ENCODE measurements around the gene SYNE1. TPM values are rescaled to one million over a fixed set of nuclear protein-coding genes. Genes with fewer than 3 reads are reported as not detected.

The SYNE1 gene
- total RNA-seq, 2 donors from 2014 or later = 26.0 to 46.7 TPM

GRCh38 chr6:152463164-152463563 is 174.0 kb downstream of the SYNE1 start:
- no peaks in the 10 kb centered on the region for H3K4me1 Mint-ChIP-seq
- peaks cover 26% of the 10 kb centered on the region for H3K27me3 Mint-ChIP-seq
- no peak for ATAC-seq (replicated peaks)
- no peak overlapping the region for H3K27ac Mint-ChIP-seq
- H3K4me3 Mint-ChIP-seq = no peak overlapping the region
- H3K9me3 Mint-ChIP-seq = no peaks in the 10 kb centered on the region
- no peaks in the 10 kb centered on the region for H3K36me3 Mint-ChIP-seq (ENCODE audit: low read depth)

- Mint-ChIP-seq H3K9me3 (no peaks in the 10 kb centered on the region), H3K27ac (no peak overlapping the region), H3K4me3 (no peak overlapping the region), H3K4me1 (no peaks in the 10 kb centered on the region), H3K27me3 (peaks cover 26% of the 10 kb centered on the region), H3K36me3 (ENCODE audit: low read depth) (no peaks in the 10 kb centered on the region)
- no peak for ATAC-seq (replicated peaks)
Measured at GRCh38 chr6:152462716-152463115, 174.4 kb downstream of the SYNE1 start.

- Mint-ChIP-seq H3K27me3 (peaks cover 32% of the 10 kb centered on the region), H3K4me1 (no peaks in the 10 kb centered on the region), H3K4me3 (no peak overlapping the region), H3K27ac (no peak overlapping the region), H3K9me3 (no peaks in the 10 kb centered on the region), H3K36me3 (ENCODE audit: low read depth) (no peaks in the 10 kb centered on the region)
- ATAC-seq (replicated peaks) = no peak
Measured at GRCh38 chr6:152461556-152461955, 175.6 kb downstream of the SYNE1 start.

GRCh38 chr6:152458648-152459644 is 178.2 kb downstream of the SYNE1 start:
- no peak for ATAC-seq (replicated peaks)
- Mint-ChIP-seq H3K36me3 (ENCODE audit: low read depth) (no peaks in the 10 kb centered on the region), H3K4me1 (no peaks in the 10 kb centered on the region), H3K27ac (no peak overlapping the region), H3K27me3 (peaks cover 24% of the 10 kb centered on the region), H3K9me3 (no peaks in the 10 kb centered on the region), H3K4me3 (no peak overlapping the region)

- H3K36me3 Mint-ChIP-seq (ENCODE audit: low read depth) = no peaks in the 10 kb centered on the region
- ATAC-seq (replicated peaks) = no peak
- H3K4me3 Mint-ChIP-seq = no peak overlapping the region
- no peak overlapping the region for H3K27ac Mint-ChIP-seq
- H3K27me3 Mint-ChIP-seq = peaks cover 20% of the 10 kb centered on the region
- H3K4me1 Mint-ChIP-seq = no peaks in the 10 kb centered on the region
- H3K9me3 Mint-ChIP-seq = no peaks in the 10 kb centered on the region
Measured at GRCh38 chr6:152457949-152458624, 179.1 kb downstream of the SYNE1 start.

- Mint-ChIP-seq H3K4me3 (no peak overlapping the region), H3K36me3 (ENCODE audit: low read depth) (no peaks in the 10 kb centered on the region), H3K27ac (no peak overlapping the region), H3K4me1 (no peaks in the 10 kb centered on the region), H3K27me3 (peaks cover 19% of the 10 kb centered on the region), H3K9me3 (no peaks in the 10 kb centered on the region)
- no peak for ATAC-seq (replicated peaks)
Measured at GRCh38 chr6:152454003-152454402, 183.2 kb downstream of the SYNE1 start.

GRCh38 chr6:152453421-152453820 is 183.7 kb downstream of the SYNE1 start:
- Mint-ChIP-seq H3K27me3 (peaks cover 16% of the 10 kb centered on the region), H3K36me3 (ENCODE audit: low read depth) (no peaks in the 10 kb centered on the region), H3K4me1 (no peaks in the 10 kb centered on the region), H3K9me3 (no peaks in the 10 kb centered on the region), H3K27ac (no peak overlapping the region), H3K4me3 (no peak overlapping the region)
- ATAC-seq (replicated peaks) = no peak

GRCh38 chr6:152452639-152453038 is 184.5 kb downstream of the SYNE1 start:
- Mint-ChIP-seq H3K4me3 (no peak overlapping the region), H3K27ac (no peak overlapping the region), H3K27me3 (peaks cover 15% of the 10 kb centered on the region), H3K9me3 (no peaks in the 10 kb centered on the region), H3K4me1 (no peaks in the 10 kb centered on the region), H3K36me3 (ENCODE audit: low read depth) (no peaks in the 10 kb centered on the region)
- ATAC-seq (replicated peaks) = no peak

GRCh38 chr6:152450519-152450918 is 186.6 kb downstream of the SYNE1 start:
- Mint-ChIP-seq H3K27ac (no peak overlapping the region), H3K27me3 (peaks cover 10% of the 10 kb centered on the region), H3K4me3 (no peak overlapping the region), H3K4me1 (no peaks in the 10 kb centered on the region), H3K36me3 (ENCODE audit: low read depth) (no peaks in the 10 kb centered on the region), H3K9me3 (no peaks in the 10 kb centered on the region)
- ATAC-seq (replicated peaks) = no peak

GRCh38 chr6:152441902-152442301 is 195.3 kb downstream of the SYNE1 start:
- no peak for ATAC-seq (replicated peaks)
- Mint-ChIP-seq H3K4me3 (no peak overlapping the region), H3K36me3 (ENCODE audit: low read depth) (no peaks in the 10 kb centered on the region), H3K4me1 (no peaks in the 10 kb centered on the region), H3K27ac (no peak overlapping the region), H3K27me3 (peaks cover 11% of the 10 kb centered on the region), H3K9me3 (no peaks in the 10 kb centered on the region)

GRCh38 chr6:152435816-152436215 is 201.3 kb downstream of the SYNE1 start:
- Mint-ChIP-seq H3K4me1 (no peaks in the 10 kb centered on the region), H3K9me3 (no peaks in the 10 kb centered on the region), H3K27me3 (peaks cover 7% of the 10 kb centered on the region), H3K27ac (no peak overlapping the region), H3K4me3 (no peak overlapping the region), H3K36me3 (ENCODE audit: low read depth) (no peaks in the 10 kb centered on the region)
- no peak for ATAC-seq (replicated peaks)

- Mint-ChIP-seq H3K4me3 (no peak overlapping the region), H3K27me3 (peaks cover 8% of the 10 kb centered on the region), H3K27ac (no peak overlapping the region), H3K9me3 (no peaks in the 10 kb centered on the region), H3K4me1 (no peaks in the 10 kb centered on the region), H3K36me3 (ENCODE audit: low read depth) (no peaks in the 10 kb centered on the region)
- ATAC-seq (replicated peaks) = no peak
Measured at GRCh38 chr6:152432758-152433157, 204.4 kb downstream of the SYNE1 start.

GRCh38 chr6:152428126-152428525 is 209.0 kb downstream of the SYNE1 start:
- Mint-ChIP-seq H3K4me3 (no peak overlapping the region), H3K27ac (no peak overlapping the region), H3K36me3 (ENCODE audit: low read depth) (no peaks in the 10 kb centered on the region), H3K4me1 (no peaks in the 10 kb centered on the region), H3K9me3 (no peaks in the 10 kb centered on the region), H3K27me3 (peaks cover 26% of the 10 kb centered on the region)
- no peak for ATAC-seq (replicated peaks)

- no peak overlapping the region for H3K27ac Mint-ChIP-seq
- H3K4me1 Mint-ChIP-seq = no peaks in the 10 kb centered on the region
- H3K9me3 Mint-ChIP-seq = no peaks in the 10 kb centered on the region
- no peaks in the 10 kb centered on the region for H3K36me3 Mint-ChIP-seq (ENCODE audit: low read depth)
- no peak for ATAC-seq (replicated peaks)
- H3K27me3 Mint-ChIP-seq = peaks cover 25% of the 10 kb centered on the region
- no peak overlapping the region for H3K4me3 Mint-ChIP-seq
Measured at GRCh38 chr6:152426276-152426675, 210.9 kb downstream of the SYNE1 start.

Measured in activated T-helper 17 cell treated with anti-CD3 and anti-CD28 coated beads, Interleukin-2, amount 50 U/mL, for 72 hours (primary cell).